Breast epithelium (tissue), 3 donors: Measurements from ENCODE around the gene SPRED2.

Source experiments
- POLR2A ChIP-seq: fragments of 450-650 bp; IDR thresholded peaks from one replicate; pipeline ENCODE4 v1.6.1; 2016; ENCODE audit warnings: antibody characterized with exemption, mild to moderate bottlenecking, moderate library complexity
- TF ChIP-seq, protein P1 (sequence below), 3 donors: fragments of 450-650 bp; IDR thresholded peaks; one replicate each; pipeline ENCODE4 v1.5.1; 2016 to 2017; ENCODE audit warnings: antibody characterized with exemption in 3 of 3, mild to moderate bottlenecking in 3 of 3, moderate library complexity in 3 of 3

DNA sequence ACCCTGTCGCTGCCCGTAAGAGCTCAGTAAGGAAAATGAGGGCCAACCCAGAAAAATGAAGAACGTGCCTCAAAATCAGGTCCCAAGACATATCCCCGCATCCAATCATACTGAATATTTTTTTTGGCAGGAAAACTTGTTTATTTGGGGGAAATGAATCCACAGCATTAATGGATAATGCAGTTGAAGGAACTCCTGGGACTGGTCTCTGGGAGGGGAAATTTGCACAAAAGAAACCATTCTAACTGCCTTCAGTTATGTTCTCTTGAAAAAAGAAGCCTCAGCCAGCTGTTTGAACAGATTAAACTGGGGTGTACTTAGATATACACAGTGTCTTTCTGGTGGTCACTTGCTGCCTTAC is 61.3 kb downstream of the SPRED2 start:
- TF ChIP-seq, protein P1, sequence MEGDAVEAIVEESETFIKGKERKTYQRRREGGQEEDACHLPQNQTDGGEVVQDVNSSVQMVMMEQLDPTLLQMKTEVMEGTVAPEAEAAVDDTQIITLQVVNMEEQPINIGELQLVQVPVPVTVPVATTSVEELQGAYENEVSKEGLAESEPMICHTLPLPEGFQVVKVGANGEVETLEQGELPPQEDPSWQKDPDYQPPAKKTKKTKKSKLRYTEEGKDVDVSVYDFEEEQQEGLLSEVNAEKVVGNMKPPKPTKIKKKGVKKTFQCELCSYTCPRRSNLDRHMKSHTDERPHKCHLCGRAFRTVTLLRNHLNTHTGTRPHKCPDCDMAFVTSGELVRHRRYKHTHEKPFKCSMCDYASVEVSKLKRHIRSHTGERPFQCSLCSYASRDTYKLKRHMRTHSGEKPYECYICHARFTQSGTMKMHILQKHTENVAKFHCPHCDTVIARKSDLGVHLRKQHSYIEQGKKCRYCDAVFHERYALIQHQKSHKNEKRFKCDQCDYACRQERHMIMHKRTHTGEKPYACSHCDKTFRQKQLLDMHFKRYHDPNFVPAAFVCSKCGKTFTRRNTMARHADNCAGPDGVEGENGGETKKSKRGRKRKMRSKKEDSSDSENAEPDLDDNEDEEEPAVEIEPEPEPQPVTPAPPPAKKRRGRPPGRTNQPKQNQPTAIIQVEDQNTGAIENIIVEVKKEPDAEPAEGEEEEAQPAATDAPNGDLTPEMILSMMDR (IDR thresholded peaks at IDR 0.05), result no peak
- TF ChIP-seq POLR2A, result no peak
